ENCODE measurements around the gene GPR61. TPM values are rescaled to one million over a fixed set of nuclear protein-coding genes. Genes with fewer than 3 reads are reported as not detected.

GPR61 gene
- total RNA-seq, 1 experiment from 2014 or later: 0.07 TPM

DNA sequence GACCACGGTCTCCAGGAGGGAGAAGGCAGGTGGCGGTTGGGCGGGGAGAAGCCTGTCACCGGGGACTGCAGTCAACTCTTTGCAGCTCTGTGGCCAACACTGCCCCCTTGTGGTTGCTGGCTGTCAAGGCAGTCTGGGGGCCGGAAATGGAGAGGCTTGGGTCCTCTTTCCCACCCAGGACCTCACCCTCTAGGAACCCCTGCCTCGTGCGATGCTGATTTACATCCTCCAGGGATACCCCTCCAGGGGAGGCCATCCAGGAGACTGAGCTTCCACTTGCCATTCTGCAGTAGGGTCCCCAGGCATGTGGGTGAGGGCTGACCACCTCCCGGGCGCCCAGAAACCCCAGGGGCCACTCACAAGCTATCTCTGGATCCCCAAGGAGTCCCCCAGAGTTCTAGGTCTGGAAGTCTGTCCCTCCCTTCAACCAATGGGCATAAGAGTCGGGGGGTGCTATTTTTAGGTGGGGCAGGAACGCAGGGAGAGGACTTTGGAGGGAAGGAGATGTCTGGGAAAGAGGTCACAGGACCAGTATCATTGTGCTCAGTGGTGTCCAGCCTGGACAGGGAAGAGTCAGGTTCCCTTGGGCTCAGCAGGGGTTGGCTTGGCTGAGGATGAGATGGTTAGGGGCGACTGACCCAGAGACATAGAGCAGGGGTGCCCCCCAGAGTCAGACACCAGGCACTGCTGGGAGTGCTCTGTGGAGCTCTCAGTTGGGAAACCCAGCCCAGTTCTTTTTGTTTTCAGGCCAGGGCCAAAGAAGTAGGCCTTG, 7.1 kb upstream of the GPR61 start:
- Histone ChIP-seq H3K9me3 (ENCODE audit: low read length) (no peaks in the 10 kb centered on the region), H3K79me2 (ENCODE audit: low read length) (no peaks in the 10 kb centered on the region), H3K27ac (ENCODE audit: low read length) (no peak overlapping the region), H3F3A (ENCODE audit: low read length, unreplicated experiment) (no peaks in the 10 kb centered on the region), H3K36me3 (ENCODE audit: low read depth, low read length) (no peaks in the 10 kb centered on the region), H3K4me1 (ENCODE audit: insufficient read depth, low read length) (no peaks in the 10 kb centered on the region), H3K9ac (ENCODE audit: low read length) (no peak overlapping the region), H2AFZ (ENCODE audit: low read length) (peak overlapping the region; percentile 71), H3K9me2 (replicated peaks; ENCODE audit: low read length) (no peaks in the 10 kb centered on the region), H3K4me2 (ENCODE audit: low read length) (peak overlapping the region; percentile 19; the same call in 1 of the 2 replicates), H4K20me1 (ENCODE audit: low read length) (no peaks in the 10 kb centered on the region), H3K27me3 (ENCODE audit: low read length) (no peaks in the 10 kb centered on the region), H3K4me3 (ENCODE audit: low read length) (no peak overlapping the region)
- ChIA-PET POLR2A (ENCODE audit: unreplicated experiment) (interaction anchor here (0.5 kb wide), 1 partner anchor 24 kb away, joined by 3 read pairs; no protein-coding TSS in a partner anchor), CTCF (interaction anchor here (0.5 to 1.9 kb wide), 8 partner anchors 16 to 123 kb away, joined by 3 to 34 read pairs (median 5); partner anchors contain the start of genes CYB561D1 and GNAI3)
- ATAC-seq: peak; percentile 88
- no peak for TF ChIP-seq EZH2 (IDR thresholded peaks at IDR 0.05; ENCODE audit: low read length, unreplicated experiment)
- TF ChIP-seq, protein P1, sequence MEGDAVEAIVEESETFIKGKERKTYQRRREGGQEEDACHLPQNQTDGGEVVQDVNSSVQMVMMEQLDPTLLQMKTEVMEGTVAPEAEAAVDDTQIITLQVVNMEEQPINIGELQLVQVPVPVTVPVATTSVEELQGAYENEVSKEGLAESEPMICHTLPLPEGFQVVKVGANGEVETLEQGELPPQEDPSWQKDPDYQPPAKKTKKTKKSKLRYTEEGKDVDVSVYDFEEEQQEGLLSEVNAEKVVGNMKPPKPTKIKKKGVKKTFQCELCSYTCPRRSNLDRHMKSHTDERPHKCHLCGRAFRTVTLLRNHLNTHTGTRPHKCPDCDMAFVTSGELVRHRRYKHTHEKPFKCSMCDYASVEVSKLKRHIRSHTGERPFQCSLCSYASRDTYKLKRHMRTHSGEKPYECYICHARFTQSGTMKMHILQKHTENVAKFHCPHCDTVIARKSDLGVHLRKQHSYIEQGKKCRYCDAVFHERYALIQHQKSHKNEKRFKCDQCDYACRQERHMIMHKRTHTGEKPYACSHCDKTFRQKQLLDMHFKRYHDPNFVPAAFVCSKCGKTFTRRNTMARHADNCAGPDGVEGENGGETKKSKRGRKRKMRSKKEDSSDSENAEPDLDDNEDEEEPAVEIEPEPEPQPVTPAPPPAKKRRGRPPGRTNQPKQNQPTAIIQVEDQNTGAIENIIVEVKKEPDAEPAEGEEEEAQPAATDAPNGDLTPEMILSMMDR (conservative IDR thresholded peaks at IDR 0.05; ENCODE audit: low read depth, low read length): peak; percentile 79
- BruUV-seq (replicated peaks): no TSS peak
- intact Hi-C loops (cut with micrococcal nuclease): loop anchor here (1.0 kb wide), 2 partner anchors 34 to 42 kb away; no protein-coding TSS in a partner anchor
- DNase-seq: peak; percentile 82

- Histone ChIP-seq H3K9me3 (ENCODE audit: low read length) (no peaks in the 10 kb centered on the region), H3K36me3 (ENCODE audit: low read depth, low read length) (no peaks in the 10 kb centered on the region), H3K4me1 (ENCODE audit: insufficient read depth, low read length) (no peaks in the 10 kb centered on the region), H3K27me3 (ENCODE audit: low read length) (no peaks in the 10 kb centered on the region), H2AFZ (ENCODE audit: low read length) (no peak overlapping the region), H3K79me2 (ENCODE audit: low read length) (no peaks in the 10 kb centered on the region), H3K9ac (ENCODE audit: low read length) (no peak overlapping the region), H3K9me2 (replicated peaks; ENCODE audit: low read length) (no peaks in the 10 kb centered on the region), H3K4me2 (ENCODE audit: low read length) (no peak overlapping the region), H3K27ac (ENCODE audit: low read length) (no peak overlapping the region), H3K4me3 (ENCODE audit: low read length) (no peak overlapping the region), H4K20me1 (ENCODE audit: low read length) (no peaks in the 10 kb centered on the region), H3F3A (ENCODE audit: low read length, unreplicated experiment) (no peaks in the 10 kb centered on the region)
- ChIA-PET CTCF (interaction anchor here (1.1 kb wide), 1 partner anchor 44 kb away, joined by 3 read pairs; no protein-coding TSS in a partner anchor), POLR2A (ENCODE audit: unreplicated experiment) (no interaction called here)
- intact Hi-C loops (cut with micrococcal nuclease): no loop called here
- ATAC-seq (no peak), DNase-seq (no peak)
- TF ChIP-seq EZH2phosphoT487 (IDR thresholded peaks at IDR 0.05; ENCODE audit: borderline replicate concordance, low read length): no peak
- TF ChIP-seq, protein P1 (conservative IDR thresholded peaks at IDR 0.05; ENCODE audit: low read depth, low read length): no peak
- TF ChIP-seq EZH2 (IDR thresholded peaks at IDR 0.05; ENCODE audit: low read length, unreplicated experiment): no peak
- no TSS peak for BruUV-seq (replicated peaks)
Measured at GRCh38 chr1:109534307-109534858, 5.3 kb upstream of the GPR61 start.

GRCh38 chr1:109535481-109535880, 4.2 kb upstream of the GPR61 start:
- Histone ChIP-seq H3K9me3 (ENCODE audit: low read length) (no peaks in the 10 kb centered on the region), H3K27me3 (ENCODE audit: low read length) (no peaks in the 10 kb centered on the region), H3K4me1 (ENCODE audit: insufficient read depth, low read length) (no peaks in the 10 kb centered on the region), H3K27ac (ENCODE audit: low read length) (no peak overlapping the region), H3K9ac (ENCODE audit: low read length) (no peak overlapping the region), H3K4me2 (ENCODE audit: low read length) (no peak overlapping the region), H3K36me3 (ENCODE audit: low read depth, low read length) (no peaks in the 10 kb centered on the region), H3K4me3 (ENCODE audit: low read length) (no peak overlapping the region), H3K79me2 (ENCODE audit: low read length) (no peaks in the 10 kb centered on the region), H3F3A (ENCODE audit: low read length, unreplicated experiment) (no peaks in the 10 kb centered on the region), H3K9me2 (replicated peaks; ENCODE audit: low read length) (no peaks in the 10 kb centered on the region), H2AFZ (ENCODE audit: low read length) (no peak overlapping the region), H4K20me1 (ENCODE audit: low read length) (no peaks in the 10 kb centered on the region)
- intact Hi-C loops (cut with micrococcal nuclease): no loop called here
- ATAC-seq (no peak), DNase-seq (no peak)
- ChIA-PET CTCF (interaction anchor here (1.1 kb wide), 1 partner anchor 45 kb away, joined by 3 read pairs; no protein-coding TSS in a partner anchor), POLR2A (ENCODE audit: unreplicated experiment) (no interaction called here)
- TF ChIP-seq, protein P1 (conservative IDR thresholded peaks at IDR 0.05; ENCODE audit: low read depth, low read length): no peak
- TF ChIP-seq EZH2phosphoT487 (IDR thresholded peaks at IDR 0.05; ENCODE audit: borderline replicate concordance, low read length): no peak
- TF ChIP-seq EZH2 (IDR thresholded peaks at IDR 0.05; ENCODE audit: low read length, unreplicated experiment): no peak
- no TSS peak for BruUV-seq (replicated peaks)

Data from PC-3 (cell line).